Activated CD4-positive, alpha-beta T cell treated with anti-CD3 and anti-CD28 coated beads, Interleukin-2, amount 50 U/mL, for 24 hours (primary cell): Measurements from ENCODE around the gene CTNND2.
A peak's percentile ranks its signal among the peaks of the same experiment; 100 is the strongest.

Source experiments
- DNase-seq, 2 donors: peaks; one replicate each; pipeline ENCODE4 v3.0.0-alpha.2; 2020; ENCODE audit warnings: low read depth in 1 of 2, low spot score in 1 of 2

The CTNND2 gene

GRCh38 chr5:11000515-11001353 is 903.5 kb downstream of the CTNND2 start:
- DNase-seq = no peak

DNA sequence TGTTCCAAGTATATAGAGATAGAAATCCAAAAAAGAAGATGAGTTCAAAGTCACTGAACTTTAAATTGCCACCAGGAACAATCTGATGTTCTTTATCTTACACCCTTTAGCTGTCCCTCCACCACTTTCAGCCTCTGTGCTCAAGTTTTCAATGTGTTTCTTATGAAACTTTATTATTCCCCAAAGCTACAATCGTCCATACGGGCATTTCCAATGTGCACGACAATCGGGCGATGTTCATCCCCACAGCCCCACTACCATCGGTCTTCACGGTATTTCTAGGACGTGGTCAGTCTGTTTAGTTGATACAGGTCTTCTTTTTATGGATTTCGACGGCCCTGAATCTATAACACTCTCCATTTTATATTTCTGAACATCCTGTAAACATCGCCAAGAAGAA is 904.5 kb downstream of the CTNND2 start:
- DNase-seq = no peak

GRCh38 chr5:10995891-10996290 is 908.4 kb downstream of the CTNND2 start:
- no peak for DNase-seq

DNA sequence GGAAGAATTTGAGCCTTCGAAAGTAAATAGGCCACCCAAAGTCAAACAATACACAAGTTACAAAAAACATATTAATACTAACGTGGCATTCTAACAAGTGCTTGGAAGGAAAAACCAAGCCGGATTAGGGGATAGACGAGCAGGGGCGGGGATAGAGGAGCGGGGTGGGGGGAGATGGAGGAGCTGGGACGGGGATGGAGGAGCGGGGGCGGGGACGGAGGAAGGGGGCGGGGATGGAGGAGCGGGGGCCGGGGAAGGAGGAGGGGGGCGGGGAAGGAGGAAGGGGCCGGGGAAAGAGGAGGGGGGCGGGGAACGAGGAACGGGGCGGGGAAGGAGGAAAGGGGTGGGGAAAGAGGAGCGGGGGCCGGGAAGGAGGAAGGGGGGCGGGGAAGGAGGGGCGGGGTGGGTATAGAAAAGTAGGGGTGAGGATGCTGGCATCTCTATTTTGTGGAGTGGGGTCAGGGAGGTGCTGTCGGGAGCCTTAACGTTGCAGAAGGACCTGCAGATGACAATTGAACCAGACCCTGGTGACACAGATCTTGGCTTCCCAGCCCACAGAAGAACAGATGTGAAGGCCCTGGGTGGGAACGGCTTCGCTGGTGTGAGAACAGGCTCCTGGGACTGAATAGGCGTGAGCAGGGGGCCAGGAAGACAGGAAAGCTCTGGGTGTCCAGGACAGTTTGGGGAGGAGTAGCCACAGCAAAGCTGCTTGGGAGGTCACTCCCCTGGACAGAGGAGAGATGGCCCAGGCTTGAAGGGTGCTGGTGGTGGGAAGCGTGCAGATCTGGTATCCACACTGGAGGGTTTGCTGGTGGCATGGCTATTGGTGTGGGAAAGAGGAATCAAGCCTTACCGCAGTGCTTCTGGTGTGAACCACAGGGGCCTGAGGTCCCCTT is 909.9 kb downstream of the CTNND2 start:
- no peak for DNase-seq

- no peak for DNase-seq
These were observed 913.6 kb downstream of the CTNND2 start for GRCh38 chr5:10990634-10991033.

GRCh38 chr5:10989577-10990263 is 914.5 kb downstream of the CTNND2 start:
- DNase-seq = no peak

DNA sequence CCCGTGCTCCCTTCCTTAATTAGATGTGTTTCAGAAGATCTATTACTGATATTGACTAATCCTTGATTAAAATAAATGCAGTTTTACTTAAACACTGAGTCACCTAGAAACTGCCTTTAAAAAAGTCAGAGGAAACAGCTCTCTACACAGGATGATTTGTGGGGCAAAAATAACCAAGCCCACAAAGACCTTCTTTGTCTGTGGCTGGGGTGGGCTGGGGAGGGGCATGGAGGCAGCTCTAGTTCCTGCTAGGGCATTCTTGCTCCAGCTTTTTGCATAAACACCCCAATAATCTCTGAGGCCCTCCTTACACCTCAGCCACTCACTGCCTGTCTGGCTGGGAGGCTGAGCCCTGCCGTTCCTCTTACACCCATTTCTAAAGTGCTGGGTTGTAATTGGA is 915.6 kb downstream of the CTNND2 start:
- DNase-seq = no peak

GRCh38 chr5:10987925-10988504 is 916.2 kb downstream of the CTNND2 start:
- peak; percentile 34 to 51 for DNase-seq

- no peak for DNase-seq
These were observed 916.8 kb downstream of the CTNND2 start for GRCh38 chr5:10987276-10987924.

GRCh38 chr5:10985721-10986110 is 918.5 kb downstream of the CTNND2 start:
- no peak for DNase-seq

GRCh38 chr5:10985091-10985720 is 919.0 kb downstream of the CTNND2 start:
- DNase-seq = no peak

DNA sequence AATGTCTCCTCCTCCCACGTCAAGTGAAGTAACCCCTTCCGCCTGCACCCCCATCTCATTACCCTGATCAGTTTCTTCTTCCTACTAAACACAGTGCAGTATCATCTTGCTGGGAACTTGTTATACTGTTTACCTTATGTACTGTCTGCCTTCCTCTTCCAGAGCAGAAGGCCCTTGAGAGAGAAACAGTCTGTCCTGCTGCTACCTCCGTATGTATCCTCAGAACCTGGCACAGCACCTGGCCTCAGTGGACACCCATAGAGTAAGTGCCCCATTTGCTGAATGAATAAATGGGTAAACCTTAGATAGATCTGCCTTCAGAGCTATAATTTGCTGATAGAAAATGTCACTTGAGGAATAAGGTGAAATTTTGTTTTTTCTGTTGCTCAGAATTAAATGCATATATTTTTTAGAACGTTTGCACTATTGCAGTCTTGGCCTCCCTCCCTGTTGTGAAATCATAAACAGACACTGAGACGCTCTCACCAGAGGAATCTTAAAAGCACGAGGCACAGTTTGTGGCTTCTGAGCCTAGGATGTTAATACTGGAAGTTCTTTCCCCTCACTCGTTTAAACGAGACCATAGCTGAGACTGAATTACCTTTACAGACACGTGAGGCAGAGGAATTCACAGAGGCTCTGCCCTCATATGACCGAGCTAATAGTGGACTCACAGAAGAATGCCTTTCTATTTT is 920.1 kb downstream of the CTNND2 start:
- no peak for DNase-seq

- DNase-seq = no peak
These were observed 921.6 kb downstream of the CTNND2 start for GRCh38 chr5:10982626-10983025.

GRCh38 chr5:10981932-10982331 is 922.3 kb downstream of the CTNND2 start:
- DNase-seq = no peak

GRCh38 chr5:10977011-10977410 is 927.2 kb downstream of the CTNND2 start:
- no peak for DNase-seq

- no peak for DNase-seq
These were observed 928.3 kb downstream of the CTNND2 start for GRCh38 chr5:10975945-10976344.

- no peak for DNase-seq
These were observed 929.4 kb downstream of the CTNND2 start for GRCh38 chr5:10974850-10975249.

DNA sequence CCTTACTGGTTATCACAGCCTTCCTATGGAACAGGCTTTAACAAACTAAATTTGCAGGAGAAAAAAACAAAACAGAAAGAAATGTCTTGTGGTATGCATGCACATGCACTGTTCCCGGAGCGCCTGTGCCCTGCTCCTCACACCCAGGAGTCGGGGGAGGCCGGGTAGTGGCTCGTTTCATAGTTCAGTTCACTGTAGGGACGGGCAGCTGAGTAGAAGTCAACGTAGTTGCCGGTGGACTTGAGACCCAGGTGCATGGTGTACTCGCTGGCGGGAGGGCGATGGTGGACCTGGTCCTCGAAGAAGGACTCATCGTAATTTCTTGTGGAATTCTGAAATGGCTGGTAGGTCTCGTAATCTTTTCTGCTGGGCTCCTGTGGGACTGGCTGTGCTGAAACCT is 930.9 kb downstream of the CTNND2 start:
- no peak for DNase-seq

- no peak for DNase-seq
These were observed 934.5 kb downstream of the CTNND2 start for GRCh38 chr5:10969684-10970180.
